Measurements from ENCODE around the gene PRF1.

DNA sequence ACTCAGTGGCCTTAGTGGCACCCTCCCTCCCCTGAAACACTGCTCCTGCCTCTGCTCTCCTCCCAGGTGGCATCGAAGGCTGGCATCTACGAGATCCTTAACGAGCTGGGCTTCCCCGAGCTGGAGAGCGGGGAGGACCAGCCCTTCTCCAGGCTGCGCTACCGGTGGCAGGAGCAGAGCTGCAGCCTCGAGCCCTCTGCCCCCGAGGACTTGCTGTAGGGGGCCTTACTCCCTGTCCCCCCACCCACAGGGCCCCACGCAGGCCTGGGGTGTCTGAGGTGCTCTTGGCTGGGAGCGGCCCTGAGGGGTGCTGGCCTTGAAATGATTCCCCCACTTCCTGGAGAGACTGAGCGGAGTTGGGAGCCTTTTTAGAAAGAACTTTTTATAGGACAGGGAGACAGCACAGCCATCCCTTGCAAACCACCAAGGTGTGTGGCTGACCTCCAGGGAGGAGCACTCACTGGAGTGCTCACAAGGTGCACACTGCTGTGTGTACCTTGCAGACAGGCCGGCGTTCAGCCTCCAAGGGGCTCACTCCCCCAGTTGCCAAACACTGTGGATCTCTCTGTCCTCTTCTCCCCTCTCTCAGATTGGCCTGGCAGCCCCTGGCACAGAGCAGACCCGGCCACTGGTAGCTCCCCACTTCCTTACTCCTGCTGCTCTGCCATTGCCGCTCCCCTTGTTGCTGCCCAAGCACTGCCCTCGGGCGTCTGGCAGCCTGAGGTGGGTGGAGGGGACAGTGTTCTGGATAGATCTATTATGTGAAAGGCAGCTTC lies 35.8 kb downstream of the PRF1 start:
- TF ChIP-seq POLR2AphosphoS5 (IDR thresholded peaks at IDR 0.05; ENCODE audit: low read depth) (no peak), EZH2 (IDR thresholded peaks at IDR 0.05; ENCODE audit: low read depth, unreplicated experiment) (no peak), EZH2phosphoT487 (IDR thresholded peaks at IDR 0.05; ENCODE audit: unreplicated experiment) (no peak), ZNF114 (CRISPR knock-in tag; IDR thresholded peaks at IDR 0.05) (no peak), ZNF331 (CRISPR knock-in tag; IDR thresholded peaks at IDR 0.05; ENCODE audit: low read depth) (no peak)
- TF ChIP-seq, protein P1, sequence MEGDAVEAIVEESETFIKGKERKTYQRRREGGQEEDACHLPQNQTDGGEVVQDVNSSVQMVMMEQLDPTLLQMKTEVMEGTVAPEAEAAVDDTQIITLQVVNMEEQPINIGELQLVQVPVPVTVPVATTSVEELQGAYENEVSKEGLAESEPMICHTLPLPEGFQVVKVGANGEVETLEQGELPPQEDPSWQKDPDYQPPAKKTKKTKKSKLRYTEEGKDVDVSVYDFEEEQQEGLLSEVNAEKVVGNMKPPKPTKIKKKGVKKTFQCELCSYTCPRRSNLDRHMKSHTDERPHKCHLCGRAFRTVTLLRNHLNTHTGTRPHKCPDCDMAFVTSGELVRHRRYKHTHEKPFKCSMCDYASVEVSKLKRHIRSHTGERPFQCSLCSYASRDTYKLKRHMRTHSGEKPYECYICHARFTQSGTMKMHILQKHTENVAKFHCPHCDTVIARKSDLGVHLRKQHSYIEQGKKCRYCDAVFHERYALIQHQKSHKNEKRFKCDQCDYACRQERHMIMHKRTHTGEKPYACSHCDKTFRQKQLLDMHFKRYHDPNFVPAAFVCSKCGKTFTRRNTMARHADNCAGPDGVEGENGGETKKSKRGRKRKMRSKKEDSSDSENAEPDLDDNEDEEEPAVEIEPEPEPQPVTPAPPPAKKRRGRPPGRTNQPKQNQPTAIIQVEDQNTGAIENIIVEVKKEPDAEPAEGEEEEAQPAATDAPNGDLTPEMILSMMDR (conservative IDR thresholded peaks at IDR 0.05; ENCODE audit: low read depth in 2 of 2): no peak
- TF ChIP-seq, protein P2, sequence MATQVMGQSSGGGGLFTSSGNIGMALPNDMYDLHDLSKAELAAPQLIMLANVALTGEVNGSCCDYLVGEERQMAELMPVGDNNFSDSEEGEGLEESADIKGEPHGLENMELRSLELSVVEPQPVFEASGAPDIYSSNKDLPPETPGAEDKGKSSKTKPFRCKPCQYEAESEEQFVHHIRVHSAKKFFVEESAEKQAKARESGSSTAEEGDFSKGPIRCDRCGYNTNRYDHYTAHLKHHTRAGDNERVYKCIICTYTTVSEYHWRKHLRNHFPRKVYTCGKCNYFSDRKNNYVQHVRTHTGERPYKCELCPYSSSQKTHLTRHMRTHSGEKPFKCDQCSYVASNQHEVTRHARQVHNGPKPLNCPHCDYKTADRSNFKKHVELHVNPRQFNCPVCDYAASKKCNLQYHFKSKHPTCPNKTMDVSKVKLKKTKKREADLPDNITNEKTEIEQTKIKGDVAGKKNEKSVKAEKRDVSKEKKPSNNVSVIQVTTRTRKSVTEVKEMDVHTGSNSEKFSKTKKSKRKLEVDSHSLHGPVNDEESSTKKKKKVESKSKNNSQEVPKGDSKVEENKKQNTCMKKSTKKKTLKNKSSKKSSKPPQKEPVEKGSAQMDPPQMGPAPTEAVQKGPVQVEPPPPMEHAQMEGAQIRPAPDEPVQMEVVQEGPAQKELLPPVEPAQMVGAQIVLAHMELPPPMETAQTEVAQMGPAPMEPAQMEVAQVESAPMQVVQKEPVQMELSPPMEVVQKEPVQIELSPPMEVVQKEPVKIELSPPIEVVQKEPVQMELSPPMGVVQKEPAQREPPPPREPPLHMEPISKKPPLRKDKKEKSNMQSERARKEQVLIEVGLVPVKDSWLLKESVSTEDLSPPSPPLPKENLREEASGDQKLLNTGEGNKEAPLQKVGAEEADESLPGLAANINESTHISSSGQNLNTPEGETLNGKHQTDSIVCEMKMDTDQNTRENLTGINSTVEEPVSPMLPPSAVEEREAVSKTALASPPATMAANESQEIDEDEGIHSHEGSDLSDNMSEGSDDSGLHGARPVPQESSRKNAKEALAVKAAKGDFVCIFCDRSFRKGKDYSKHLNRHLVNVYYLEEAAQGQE (IDR thresholded peaks at IDR 0.05; ENCODE audit: unreplicated experiment): no peak
